A673 (cell line): ENCODE data around the gene NUB1. TPM values are rescaled to one million over a fixed set of nuclear protein-coding genes. Genes with fewer than 3 reads are reported as not detected.

ENCODE experiments used
- BruUV-seq: library from RNA; stranded (reverse); fragments of 400-500 nt; replicated peaks from 2 replicates; lab custom pipeline; 2021; lab: Mats Ljungman, UMichigan
- CTCF ChIA-PET: fragments of 300-600 bp; sonication (Branson Sonifier 250); formaldehyde crosslinking; loops from one replicate; lab custom pipeline; 2022; ENCODE audit warnings: antibody characterized with exemption; lab: Charles Lee
- POLR2A ChIA-PET: fragments of 300-600 bp; sonication (Branson Sonifier 250); formaldehyde crosslinking; loops from one replicate; lab custom pipeline; 2022; ENCODE audit warnings: antibody characterized with exemption; ENCODE audit not compliant: low non-redundant PET; lab: Charles Lee
- DNase-seq: peaks from one replicate; pipeline ENCODE4 v3.0.0-alpha.2; 2015; ENCODE audit warnings: low spot score
- H3K27ac ChIP-seq: fragments of 200-600 bp; sonication (generic); 2 replicates; pipeline ENCODE4 v1.5.1; 2016; ENCODE audit warnings: mixed run types, low read depth, mild to moderate bottlenecking, mixed read lengths, antibody characterized with exemption, low read length; ENCODE audit not compliant: poor library complexity, severe bottlenecking
- H3K27me3 ChIP-seq: fragments of 200-600 bp; sonication (generic); replicated peaks from 2 replicates; pipeline ENCODE4 v1.6.1; 2017; ENCODE audit warnings: mixed run types, low read depth, mild to moderate bottlenecking, mixed read lengths, antibody characterized with exemption, low read length; ENCODE audit not compliant: insufficient read depth, poor library complexity
- H3K36me3 ChIP-seq: fragments of 200-600 bp; sonication (generic); 2 replicates; pipeline ENCODE4 v1.6.1; 2016; ENCODE audit warnings: mixed run types, mild to moderate bottlenecking, mixed read lengths, antibody characterized with exemption, low read length; ENCODE audit not compliant: insufficient read depth, poor library complexity, severe bottlenecking
- H3K4me1 ChIP-seq: fragments of 200-600 bp; sonication (generic); 2 replicates; pipeline ENCODE4 v1.6.1; 2017; ENCODE audit warnings: mixed run types, mild to moderate bottlenecking, mixed read lengths, antibody characterized with exemption, low read length; ENCODE audit not compliant: insufficient read depth, poor library complexity, severe bottlenecking
- H3K4me3 ChIP-seq: fragments of 200-600 bp; sonication (generic); 2 replicates; pipeline ENCODE4 v1.5.1; 2016; ENCODE audit warnings: low read depth, mixed run types, mild to moderate bottlenecking, mixed read lengths, low read length; ENCODE audit not compliant: poor library complexity, severe bottlenecking
- H3K9me3 ChIP-seq: fragments of 200-600 bp; sonication (generic); 2 replicates; pipeline ENCODE4 v1.6.1; 2016; ENCODE audit warnings: mixed run types, low read depth, mild to moderate bottlenecking, mixed read lengths, antibody characterized with exemption, low read length; ENCODE audit not compliant: poor library complexity, severe bottlenecking
- CTCF ChIP-seq: fragments of 300-800, 200-600 bp; sonication (generic); conservative IDR thresholded peaks from 2 replicates; pipeline ENCODE4 v1.5.1; 2017; ENCODE audit warnings: low read depth, mild to moderate bottlenecking, antibody characterized with exemption, low read length, moderate library complexity, mixed read lengths
- EZH2 ChIP-seq: fragments of 200-600 bp; sonication (generic); IDR thresholded peaks from 2 replicates; pipeline ENCODE4 v1.6.1; 2017; ENCODE audit warnings: borderline replicate concordance, low read depth, mild to moderate bottlenecking, mixed read lengths, antibody characterized with exemption, low read length; ENCODE audit not compliant: poor library complexity, severe bottlenecking
- intact Hi-C: fragments of 100-400 bp; cut with micrococcal nuclease; formaldehyde crosslinking; loops from one replicate; pipeline ENCODE4 v1.10.0; 2022; ENCODE audit not compliant: unreplicated experiment
- total RNA-seq: library from RNA; stranded (reverse); gene quantifications from 2 replicates; pipeline ENCODE4 v1.2.3, GENCODE V29; 2021

The NUB1 gene
- total RNA-seq, 1 experiment from 2014 or later = 36.9 TPM

- ChIA-PET CTCF (no interaction called here), POLR2A (no interaction called here)
- TF ChIP-seq EZH2 = no peak
- TF ChIP-seq CTCF = no peak
- no peak overlapping the region for H3K4me3 ChIP-seq
- no peaks in the 10 kb centered on the region for H3K36me3 ChIP-seq
- DNase-seq = no peak
- intact Hi-C loops = no loop called here
- H3K27me3 ChIP-seq = peaks cover 4% of the 10 kb centered on the region
- no TSS peak for BruUV-seq
- no peaks in the 10 kb centered on the region for H3K9me3 ChIP-seq
- no peak overlapping the region for H3K27ac ChIP-seq
- no peaks in the 10 kb centered on the region for H3K4me1 ChIP-seq
Observed at GRCh38 chr7:151403764-151404163, 62.2 kb downstream of the NUB1 start.

- no peak overlapping the region for H3K4me3 ChIP-seq
- H3K27ac ChIP-seq = no peak overlapping the region
- H3K4me1 ChIP-seq = peaks cover 1% of the 10 kb centered on the region
Observed at GRCh38 chr7:151404216-151405011, 62.8 kb downstream of the NUB1 start.

GRCh38 chr7:151405056-151405455 lies 63.4 kb downstream of the NUB1 start:
- H3K27ac ChIP-seq = no peak overlapping the region
- peaks cover 5% of the 10 kb centered on the region for H3K4me1 ChIP-seq
- H3K9me3 ChIP-seq = no peaks in the 10 kb centered on the region
- no peak overlapping the region for H3K4me3 ChIP-seq
- no peak for DNase-seq
- ChIA-PET CTCF (no interaction called here), POLR2A (no interaction called here)
- BruUV-seq = no TSS peak
- no peak for TF ChIP-seq CTCF
- no peak for TF ChIP-seq EZH2
- intact Hi-C loops = no loop called here
- H3K27me3 ChIP-seq = peaks cover 17% of the 10 kb centered on the region
- no peaks in the 10 kb centered on the region for H3K36me3 ChIP-seq

More at GRCh38 chr7:151404216-151405011, 62.8 kb downstream of the NUB1 start:
- intact Hi-C loops = no loop called here
- POLR2A ChIA-PET = no interaction called here
- TF ChIP-seq EZH2 = no peak
- TF ChIP-seq CTCF = no peak
- H3K36me3 ChIP-seq = no peaks in the 10 kb centered on the region
- H3K27me3 ChIP-seq = peaks cover 10% of the 10 kb centered on the region
- H3K9me3 ChIP-seq = no peaks in the 10 kb centered on the region
- DNase-seq = no peak
- CTCF ChIA-PET = no interaction called here
- no TSS peak for BruUV-seq
